Spleen (tissue), 7 donors: ENCODE results near the gene TCOF1.

ENCODE experiments used
- POLR2A ChIP-seq, 3 donors: fragments of 450-650 bp; IDR thresholded peaks; one replicate each; pipeline ENCODE4 v1.5.1; 2017; ENCODE audit warnings: antibody characterized with exemption in 3 of 3, mild to moderate bottlenecking in 1 of 3
- POLR2AphosphoS5 ChIP-seq, 3 donors: sonication (generic); formaldehyde crosslinking; IDR thresholded peaks; one replicate each; pipeline ENCODE4 v1.5.1; 2017; ENCODE audit warnings: antibody characterized with exemption in 3 of 3
- TF ChIP-seq, protein P1 (sequence below), 11 experiments: fragments of 200-600 bp in 7 of 11; fragments of 450-650 bp in 4 of 11; sonication (generic) in 4 of 11; IDR thresholded peaks in 8 of 11; conservative IDR thresholded peaks in 3 of 11; 1 replicate in 7 of 11; 2 replicates in 4 of 11; pipeline versions ENCODE4 v1.4.0 to v1.8.0; 2016 to 2021; ENCODE audit warnings: antibody characterized with exemption in 11 of 11, inconsistent platforms in 4 of 11, mild to moderate bottlenecking in 1 of 11
- donor health status: DM: no; HTN: no; CAD: no; lungs with moderate emphysema.
- donor health status: DM: no; HTN: no; CAD: no.
- donor health status: DM: no; HTN: no; CAD: no.

DNA sequence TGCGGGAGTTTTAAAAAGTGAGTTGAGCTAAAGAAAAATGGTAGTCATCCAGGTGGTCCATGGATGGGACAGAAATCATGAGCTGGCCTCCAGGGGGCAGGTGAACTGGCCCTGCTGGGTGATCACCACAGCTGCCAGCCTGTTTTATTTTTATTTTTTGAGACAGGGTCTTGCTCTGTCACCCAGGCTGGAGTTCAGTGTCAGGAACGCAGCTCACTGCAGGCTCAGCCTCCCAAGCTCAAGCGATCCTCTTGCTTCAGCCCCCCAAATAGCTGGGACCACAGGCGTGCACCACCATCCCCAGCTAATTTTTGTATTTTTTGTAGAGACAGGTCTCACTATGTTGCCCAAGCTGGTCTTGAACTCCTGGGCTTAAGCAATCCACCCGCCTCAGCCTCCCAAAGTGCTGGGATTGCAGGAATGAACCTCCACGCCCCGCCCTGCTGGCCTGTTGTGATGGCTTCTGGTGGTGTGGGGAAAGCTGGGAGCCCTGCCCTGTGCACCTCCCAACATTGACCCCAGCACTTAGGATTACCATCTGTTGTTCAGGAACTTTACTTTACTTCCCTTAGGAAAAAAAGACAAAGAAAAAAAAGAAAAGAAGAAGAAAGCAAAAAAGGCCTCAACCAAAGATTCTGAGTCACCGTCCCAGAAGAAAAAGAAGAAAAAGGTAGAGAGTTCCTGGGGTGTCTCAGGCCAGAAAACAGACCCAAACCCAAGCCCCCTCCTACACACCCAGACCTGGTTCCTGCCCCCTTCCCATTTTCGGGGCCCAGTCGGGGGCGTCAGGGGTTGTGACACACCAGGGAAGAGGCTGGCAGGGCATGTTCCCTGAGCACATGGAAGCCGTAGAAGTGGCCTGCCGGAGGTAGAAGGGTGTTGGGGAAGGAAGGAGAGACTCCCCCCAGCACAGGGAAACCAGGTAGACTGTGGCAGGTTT lies 40.6 kb downstream of the TCOF1 start:
- no peak for TF ChIP-seq POLR2A (IDR thresholded peaks at IDR 0.05)
- TF ChIP-seq, protein P1, sequence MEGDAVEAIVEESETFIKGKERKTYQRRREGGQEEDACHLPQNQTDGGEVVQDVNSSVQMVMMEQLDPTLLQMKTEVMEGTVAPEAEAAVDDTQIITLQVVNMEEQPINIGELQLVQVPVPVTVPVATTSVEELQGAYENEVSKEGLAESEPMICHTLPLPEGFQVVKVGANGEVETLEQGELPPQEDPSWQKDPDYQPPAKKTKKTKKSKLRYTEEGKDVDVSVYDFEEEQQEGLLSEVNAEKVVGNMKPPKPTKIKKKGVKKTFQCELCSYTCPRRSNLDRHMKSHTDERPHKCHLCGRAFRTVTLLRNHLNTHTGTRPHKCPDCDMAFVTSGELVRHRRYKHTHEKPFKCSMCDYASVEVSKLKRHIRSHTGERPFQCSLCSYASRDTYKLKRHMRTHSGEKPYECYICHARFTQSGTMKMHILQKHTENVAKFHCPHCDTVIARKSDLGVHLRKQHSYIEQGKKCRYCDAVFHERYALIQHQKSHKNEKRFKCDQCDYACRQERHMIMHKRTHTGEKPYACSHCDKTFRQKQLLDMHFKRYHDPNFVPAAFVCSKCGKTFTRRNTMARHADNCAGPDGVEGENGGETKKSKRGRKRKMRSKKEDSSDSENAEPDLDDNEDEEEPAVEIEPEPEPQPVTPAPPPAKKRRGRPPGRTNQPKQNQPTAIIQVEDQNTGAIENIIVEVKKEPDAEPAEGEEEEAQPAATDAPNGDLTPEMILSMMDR (IDR thresholded peaks at IDR 0.05 in 8 of 11, conservative IDR thresholded peaks at IDR 0.05 in 3 of 11): no peak
- TF ChIP-seq POLR2AphosphoS5 (IDR thresholded peaks at IDR 0.05): no peak
